Subcutaneous abdominal adipose tissue (tissue), 5 donors: Measurements from ENCODE around the gene ENDOV.
A peak's percentile ranks its signal among the peaks of the same experiment; 100 is the strongest.

Source experiments
- H3K27ac ChIP-seq: one replicate; pipeline ENCODE4 v1.7.0; 2013; ENCODE audit warnings: low read depth, mild to moderate bottlenecking, inconsistent platforms, low read length, moderate library complexity
- H3K27me3 ChIP-seq, 5 donors: one replicate each; pipeline ENCODE4 v1.7.0; 2013; ENCODE audit warnings: low read length in 5 of 5, inconsistent platforms in 1 of 5; ENCODE audit not compliant: control insufficient read depth in 5 of 5, insufficient read depth in 4 of 5
- H3K36me3 ChIP-seq, 5 donors: one replicate each; pipeline ENCODE4 v1.7.0; 2013; ENCODE audit warnings: low read length in 5 of 5; ENCODE audit not compliant: control insufficient read depth in 5 of 5, insufficient read depth in 5 of 5
- H3K4me1 ChIP-seq, 5 donors: one replicate each; pipeline ENCODE4 v1.7.0; 2013; ENCODE audit warnings: low read length in 5 of 5, mild to moderate bottlenecking in 3 of 5, moderate library complexity in 1 of 5; ENCODE audit not compliant: control insufficient read depth in 5 of 5, insufficient read depth in 5 of 5
- H3K4me3 ChIP-seq, 5 donors: one replicate each; pipeline ENCODE4 v1.7.0; 2013; ENCODE audit warnings: low read length in 5 of 5, low read depth in 1 of 5
- H3K9ac ChIP-seq, 5 donors: one replicate each; pipeline ENCODE4 v1.7.0; 2013; ENCODE audit warnings: low read length in 5 of 5, mild to moderate bottlenecking in 4 of 5, moderate library complexity in 3 of 5
- H3K9me3 ChIP-seq, 5 donors: one replicate each; pipeline ENCODE4 v1.7.0; 2013; ENCODE audit warnings: low read length in 5 of 5; ENCODE audit not compliant: control insufficient read depth in 5 of 5
- donor health status: healthy.
- donor health status: healthy.
- donor health status: healthy.
- donor health status: healthy.
- donor health status: healthy.

Gene ENDOV

GRCh38 chr17:80471922-80472321 lies 57.0 kb downstream of the ENDOV start:
- Histone ChIP-seq H3K27ac (no peak overlapping the region), H3K4me3 (no peak overlapping the region), H3K36me3 (no peaks in the 10 kb centered on the region), H3K9me3 (no peaks in the 10 kb centered on the region), H3K9ac (no peak overlapping the region), H3K27me3 (peaks cover 62 to 88% (median 84%) of the 10 kb centered on the region in 5 donors), H3K4me1 (peaks cover 0 to 23% (median 19%) of the 10 kb centered on the region in 5 donors)

- Histone ChIP-seq H3K36me3 (no peaks in the 10 kb centered on the region), H3K27ac (no peak overlapping the region), H3K9me3 (no peaks in the 10 kb centered on the region), H3K9ac (no peak overlapping the region), H3K4me3 (no peak overlapping the region), H3K4me1 (peaks cover 0 to 33% (median 27%) of the 10 kb centered on the region in 5 donors), H3K27me3 (peaks cover 57 to 91% (median 83%) of the 10 kb centered on the region in 5 donors)
These were observed 58.0 kb downstream of the ENDOV start for GRCh38 chr17:80472996-80473395.

- H3K27ac ChIP-seq, result no peak overlapping the region
- H3K4me1 ChIP-seq, result peaks cover 0 to 40% (median 33%) of the 10 kb centered on the region in 5 donors
- H3K4me3 ChIP-seq, result no peak overlapping the region
- no peaks in the 10 kb centered on the region for H3K9me3 ChIP-seq
- peaks cover 53 to 90% (median 83%) of the 10 kb centered on the region in 5 donors for H3K27me3 ChIP-seq
- no peaks in the 10 kb centered on the region for H3K36me3 ChIP-seq
- H3K9ac ChIP-seq, result no peak overlapping the region
These were observed 58.7 kb downstream of the ENDOV start for GRCh38 chr17:80473701-80474100.

GRCh38 chr17:80474231-80474960 lies 59.4 kb downstream of the ENDOV start:
- Histone ChIP-seq H3K27me3 (peaks cover 53 to 90% (median 83%) of the 10 kb centered on the region in 5 donors), H3K27ac (no peak overlapping the region), H3K9ac (no peak overlapping the region), H3K4me1 (peaks cover 0 to 41% (median 33%) of the 10 kb centered on the region in 5 donors), H3K4me3 (no peak overlapping the region), H3K9me3 (no peaks in the 10 kb centered on the region), H3K36me3 (no peaks in the 10 kb centered on the region)

- Histone ChIP-seq H3K27me3 (peaks cover 54 to 86% (median 78%) of the 10 kb centered on the region in 5 donors), H3K9me3 (no peaks in the 10 kb centered on the region), H3K4me1 (peaks cover 0 to 41% (median 33%) of the 10 kb centered on the region in 5 donors), H3K36me3 (no peaks in the 10 kb centered on the region), H3K27ac (no peak overlapping the region), H3K4me3 (no peak overlapping the region), H3K9ac (no peak overlapping the region)
These were observed 60.3 kb downstream of the ENDOV start for GRCh38 chr17:80474961-80475909.

- Histone ChIP-seq H3K27me3 (peaks cover 54 to 85% (median 82%) of the 10 kb centered on the region in 5 donors), H3K9ac (no peak within 1 kb of the TSS), H3K27ac (no peak within 1 kb of the TSS), H3K4me3 (peak within 1 kb of the TSS in 3 of 5 donors; percentile 2 to 44 (median 29)), H3K36me3 (no peaks in the 10 kb centered on the region), H3K9me3 (no peaks in the 10 kb centered on the region), H3K4me1 (peaks cover 0 to 41% (median 33%) of the 10 kb centered on the region in 5 donors)
These were observed 61.2 kb downstream of the ENDOV start, which contains the start of gene NPTX1 for GRCh38 chr17:80475910-80476876. Gene NPTX1 (minus strand): TSS chr17:80476607. CDS start chr17:80476446, 161 bp downstream.

- no peak overlapping the region for H3K4me3 ChIP-seq
- H3K27ac ChIP-seq, result no peak overlapping the region
- no peaks in the 10 kb centered on the region for H3K9me3 ChIP-seq
- no peaks in the 10 kb centered on the region for H3K36me3 ChIP-seq
- H3K27me3 ChIP-seq, result peaks cover 55 to 86% (median 82%) of the 10 kb centered on the region in 5 donors
- H3K9ac ChIP-seq, result no peak overlapping the region
- peaks cover 0 to 41% (median 33%) of the 10 kb centered on the region in 5 donors for H3K4me1 ChIP-seq
These were observed 62.1 kb downstream of the ENDOV start for GRCh38 chr17:80476877-80477646.

GRCh38 chr17:80477647-80478478 lies 62.9 kb downstream of the ENDOV start:
- Histone ChIP-seq H3K27me3 (peaks cover 56 to 86% (median 82%) of the 10 kb centered on the region in 5 donors), H3K4me3 (peak overlapping the region in 2 of 5 donors; percentile 43 to 51), H3K9ac (no peak overlapping the region)

More at GRCh38 chr17:80477647-80478478, 62.9 kb downstream of the ENDOV start:
- H3K36me3 ChIP-seq, result no peaks in the 10 kb centered on the region
- no peak overlapping the region for H3K27ac ChIP-seq
- no peaks in the 10 kb centered on the region for H3K9me3 ChIP-seq
- peaks cover 0 to 41% (median 33%) of the 10 kb centered on the region in 5 donors for H3K4me1 ChIP-seq
